Caco-2 (cell line): ENCODE measurements around the gene SLPI. TPM values are rescaled to one million over a fixed set of nuclear protein-coding genes. Genes with fewer than 3 reads are reported as not detected.
A peak's percentile ranks its signal among the peaks of the same experiment; 100 is the strongest.

Experiments
- BruUV-seq: library from RNA; stranded (reverse); fragments of 400-500 nt; replicated peaks from 2 replicates; lab custom pipeline; 2021; lab: Mats Ljungman, UMichigan
- CTCF ChIA-PET: fragments of 300-600 bp; sonication (Branson Sonifier 250); formaldehyde crosslinking; loops from one replicate; lab custom pipeline; 2022; ENCODE audit warnings: antibody characterized with exemption; lab: Charles Lee
- POLR2A ChIA-PET: fragments of 300-600 bp; sonication (Branson Sonifier 250); formaldehyde crosslinking; loops from one replicate; lab custom pipeline; 2022; ENCODE audit warnings: antibody characterized with exemption; lab: Charles Lee
- DNase-seq, 2 experiments: peaks; one replicate each; pipeline versions ENCODE4 v3.0.0 to v3.0.0-alpha.2; 2020 to 2022
- H3K27me3 ChIP-seq: replicated peaks from 2 replicates; pipeline ENCODE4 v1.6.0; 2011; ENCODE audit warnings: low read length; ENCODE audit not compliant: control insufficient read depth, insufficient read depth
- H3K36me3 ChIP-seq: 2 replicates; pipeline ENCODE4 v1.5.1; 2011; ENCODE audit warnings: low read length; ENCODE audit not compliant: control insufficient read depth, insufficient read depth
- H3K4me1 ChIP-seq: fragments of 250-450 bp; sonication (Bioruptor Pico); 2 replicates; pipeline ENCODE4 v1.5.1; 2020; ENCODE audit warnings: mild to moderate bottlenecking
- H3K4me3 ChIP-seq: 2 replicates; pipeline ENCODE4 v1.5.1; 2011; ENCODE audit warnings: low read depth, mild to moderate bottlenecking, control low read depth, low read length
- H3K9me3 ChIP-seq: fragments of 250-450 bp; sonication (Bioruptor Pico); 2 replicates; pipeline ENCODE4 v1.5.1; 2020; ENCODE audit warnings: mild to moderate bottlenecking, moderate library complexity
- H3K27ac Mint-ChIP-seq: one replicate; pipeline ENCODE4 v1.8.0; 2022; ENCODE audit warnings: mixed read lengths; ENCODE audit not compliant: unreplicated experiment
- H3K27me3 Mint-ChIP-seq: one replicate; pipeline ENCODE4 v1.8.0; 2022; ENCODE audit warnings: mixed read lengths; ENCODE audit not compliant: insufficient read depth, unreplicated experiment
- H3K36me3 Mint-ChIP-seq: one replicate; pipeline ENCODE4 v1.8.0; 2022; ENCODE audit warnings: mild to moderate bottlenecking, mixed read lengths; ENCODE audit not compliant: insufficient read depth, unreplicated experiment
- H3K4me1 Mint-ChIP-seq: one replicate; pipeline ENCODE4 v1.8.0; 2022; ENCODE audit warnings: low read depth, mixed read lengths; ENCODE audit not compliant: unreplicated experiment
- H3K4me3 Mint-ChIP-seq: one replicate; pipeline ENCODE4 v1.8.0; 2022; ENCODE audit warnings: mild to moderate bottlenecking, moderate library complexity, mixed read lengths; ENCODE audit not compliant: unreplicated experiment
- H3K9me3 Mint-ChIP-seq: one replicate; pipeline ENCODE4 v1.8.0; 2022; ENCODE audit warnings: mixed read lengths; ENCODE audit not compliant: unreplicated experiment
- intact Hi-C: fragments of 100-400 bp; cut with micrococcal nuclease; formaldehyde crosslinking; loops from one replicate; pipeline ENCODE4 v1.10.0; 2022; ENCODE audit not compliant: unreplicated experiment
- total RNA-seq: library from RNA; stranded (reverse); gene quantifications from 2 replicates; pipeline ENCODE4 v1.2.3, GENCODE V29; 2022
- TF ChIP-seq, protein P1 (sequence below), 2 experiments: fragments of 200-600 bp in 1 of 2; IDR thresholded peaks; 1 replicate in 1 of 2; 2 replicates in 1 of 2; pipeline versions ENCODE4 v1.5.1 to v1.8.0; 2011 to 2022; ENCODE audit warnings: antibody characterized with exemption in 1 of 2, control low read depth in 1 of 2, inconsistent platforms in 1 of 2, low read depth in 1 of 2, low read length in 1 of 2, mild to moderate bottlenecking in 1 of 2, moderate library complexity in 1 of 2; ENCODE audit not compliant: insufficient read depth in 1 of 2, severe bottlenecking in 1 of 2, unreplicated experiment in 1 of 2

The SLPI gene
- total RNA-seq, 1 experiment from 2014 or later, result 3.0 TPM

DNA sequence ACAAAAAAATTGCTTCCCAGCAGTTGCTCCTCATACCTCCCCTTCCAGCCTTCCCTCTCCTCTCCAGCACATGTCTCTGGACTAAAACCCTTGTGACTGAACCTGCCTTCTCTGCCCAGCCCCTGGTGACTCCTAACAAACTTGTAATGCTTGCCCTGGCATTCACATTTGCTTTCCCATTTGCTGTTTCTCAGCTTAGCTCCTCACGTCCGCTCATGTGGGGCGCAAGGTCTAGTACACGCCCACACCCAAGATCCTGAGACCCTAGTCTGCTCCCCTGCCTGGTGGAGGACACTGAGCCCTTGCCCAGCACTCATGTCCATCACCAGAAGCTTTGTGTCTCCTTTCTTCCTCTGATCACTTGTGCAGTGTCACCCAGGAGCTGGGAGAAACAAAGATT, 34.0 kb upstream of the SLPI start:
- H3K4me1 ChIP-seq, result no peaks in the 10 kb centered on the region
- peaks cover 4% of the 10 kb centered on the region; the same call in 1 of the 2 replicates for H3K27me3 ChIP-seq
- Mint-ChIP-seq H3K27me3 (peaks cover 21% of the 10 kb centered on the region), H3K4me1 (no peaks in the 10 kb centered on the region), H3K27ac (no peak overlapping the region), H3K36me3 (no peaks in the 10 kb centered on the region), H3K4me3 (no peak overlapping the region), H3K9me3 (no peaks in the 10 kb centered on the region)
- TF ChIP-seq, protein P1, sequence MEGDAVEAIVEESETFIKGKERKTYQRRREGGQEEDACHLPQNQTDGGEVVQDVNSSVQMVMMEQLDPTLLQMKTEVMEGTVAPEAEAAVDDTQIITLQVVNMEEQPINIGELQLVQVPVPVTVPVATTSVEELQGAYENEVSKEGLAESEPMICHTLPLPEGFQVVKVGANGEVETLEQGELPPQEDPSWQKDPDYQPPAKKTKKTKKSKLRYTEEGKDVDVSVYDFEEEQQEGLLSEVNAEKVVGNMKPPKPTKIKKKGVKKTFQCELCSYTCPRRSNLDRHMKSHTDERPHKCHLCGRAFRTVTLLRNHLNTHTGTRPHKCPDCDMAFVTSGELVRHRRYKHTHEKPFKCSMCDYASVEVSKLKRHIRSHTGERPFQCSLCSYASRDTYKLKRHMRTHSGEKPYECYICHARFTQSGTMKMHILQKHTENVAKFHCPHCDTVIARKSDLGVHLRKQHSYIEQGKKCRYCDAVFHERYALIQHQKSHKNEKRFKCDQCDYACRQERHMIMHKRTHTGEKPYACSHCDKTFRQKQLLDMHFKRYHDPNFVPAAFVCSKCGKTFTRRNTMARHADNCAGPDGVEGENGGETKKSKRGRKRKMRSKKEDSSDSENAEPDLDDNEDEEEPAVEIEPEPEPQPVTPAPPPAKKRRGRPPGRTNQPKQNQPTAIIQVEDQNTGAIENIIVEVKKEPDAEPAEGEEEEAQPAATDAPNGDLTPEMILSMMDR (IDR thresholded peaks at IDR 0.05; ENCODE audit: insufficient read depth in 1 of 2, low read depth in 1 of 2, low read length in 1 of 2, severe bottlenecking in 1 of 2, unreplicated experiment in 1 of 2), result no peak
- H3K9me3 ChIP-seq, result no peaks in the 10 kb centered on the region
- intact Hi-C loops, result no loop called here
- POLR2A ChIA-PET, result no interaction called here
- BruUV-seq, result no TSS peak
- H3K4me3 ChIP-seq, result no peak overlapping the region
- CTCF ChIA-PET, result interaction anchor here (0.6 to 7.4 kb wide), 2 partner anchors 149 to 244 kb away, joined by 3 to 67 read pairs; no protein-coding TSS in a partner anchor
- DNase-seq, result peak in 1 of 2 experiments; percentile 28
- H3K36me3 ChIP-seq, result no peaks in the 10 kb centered on the region

GRCh38 chr20:45283551-45284057, 29.2 kb upstream of the SLPI start:
- H3K4me3 Mint-ChIP-seq, result no peak overlapping the region
- H3K9me3 Mint-ChIP-seq, result no peaks in the 10 kb centered on the region
- ChIA-PET POLR2A (no interaction called here), CTCF (interaction anchor here (3.1 kb wide), 1 partner anchor 10 kb away, joined by 17 read pairs; no protein-coding TSS in a partner anchor)
- H3K4me1 Mint-ChIP-seq, result no peaks in the 10 kb centered on the region
- TF ChIP-seq, protein P1 (IDR thresholded peaks at IDR 0.05; ENCODE audit: insufficient read depth in 1 of 2, low read depth in 1 of 2, low read length in 1 of 2, severe bottlenecking in 1 of 2, unreplicated experiment in 1 of 2), result no peak
- intact Hi-C loops, result no loop called here
- no TSS peak for BruUV-seq
- no peak overlapping the region for H3K4me3 ChIP-seq
- DNase-seq, result no peak
- H3K9me3 ChIP-seq, result no peaks in the 10 kb centered on the region
- no peaks in the 10 kb centered on the region for H3K36me3 Mint-ChIP-seq
- H3K27ac Mint-ChIP-seq, result no peak overlapping the region
- H3K4me1 ChIP-seq, result no peaks in the 10 kb centered on the region
- H3K27me3 Mint-ChIP-seq, result peaks cover 34% of the 10 kb centered on the region
- no peaks in the 10 kb centered on the region; the same call in 1 of the 2 replicates for H3K27me3 ChIP-seq
- H3K36me3 ChIP-seq, result no peaks in the 10 kb centered on the region

GRCh38 chr20:45282700-45283550, 28.6 kb upstream of the SLPI start:
- Mint-ChIP-seq H3K36me3 (no peaks in the 10 kb centered on the region), H3K4me3 (no peak overlapping the region), H3K9me3 (no peaks in the 10 kb centered on the region), H3K4me1 (no peaks in the 10 kb centered on the region), H3K27me3 (peaks cover 33% of the 10 kb centered on the region), H3K27ac (no peak overlapping the region)
- no peaks in the 10 kb centered on the region for H3K36me3 ChIP-seq
- no peak overlapping the region for H3K4me3 ChIP-seq
- intact Hi-C loops, result no loop called here
- no peaks in the 10 kb centered on the region; the same call in 1 of the 2 replicates for H3K27me3 ChIP-seq
- TF ChIP-seq, protein P1 (IDR thresholded peaks at IDR 0.05; ENCODE audit: insufficient read depth in 1 of 2, low read depth in 1 of 2, low read length in 1 of 2, severe bottlenecking in 1 of 2, unreplicated experiment in 1 of 2), result no peak
- no TSS peak for BruUV-seq
- CTCF ChIA-PET, result interaction anchor here (0.6 to 3.1 kb wide), 3 partner anchors 11 to 223 kb away, joined by 3 to 17 read pairs (median 3); no protein-coding TSS in a partner anchor
- DNase-seq, result no peak
- no peaks in the 10 kb centered on the region for H3K4me1 ChIP-seq
- POLR2A ChIA-PET, result no interaction called here
- H3K9me3 ChIP-seq, result no peaks in the 10 kb centered on the region
